CD14-positive monocyte (primary cell): ENCODE data around the gene CELA3B. TPM values are rescaled to one million over a fixed set of nuclear protein-coding genes. Genes with fewer than 3 reads are reported as not detected.
"Not testable (repeated sequence)": the region's sequence is repeated elsewhere in the genome, so short reads cannot be mapped to it uniquely, and the experiment has no call there.

ENCODE experiments used
- DNase-seq, 3 donors: peaks; one replicate each; pipeline ENCODE4 v3.0.0-alpha.2; 2011 to 2022
- H2AFZ ChIP-seq: 2 replicates; pipeline ENCODE4 v1.6.0; 2012; ENCODE audit warnings: mild to moderate bottlenecking, low read depth, low read length, inconsistent platforms; ENCODE audit not compliant: insufficient read depth, poor library complexity, severe bottlenecking
- H3K27ac ChIP-seq, 2 donors: 1 replicate in 1 of 2; 2 replicates in 1 of 2; pipeline ENCODE4 v1.5.1; 2012 to 2013; ENCODE audit warnings: low read length in 2 of 2, control low read depth in 1 of 2, inconsistent platforms in 1 of 2, low read depth in 1 of 2, mild to moderate bottlenecking in 1 of 2
- H3K27me3 ChIP-seq, 2 donors: one replicate each; pipeline versions ENCODE4 v1.6.0 to v1.6.1; 2011 to 2013; ENCODE audit warnings: low read length in 2 of 2; ENCODE audit not compliant: control insufficient read depth in 2 of 2, insufficient read depth in 2 of 2
- H3K36me3 ChIP-seq, 2 donors: replicated peaks in 1 of 2; 1 replicate in 1 of 2; 2 replicates in 1 of 2; pipeline versions ENCODE4 v1.5.1 to v1.6.1; 2012 to 2013; ENCODE audit warnings: low read length in 2 of 2, control low read depth in 1 of 2, inconsistent platforms in 1 of 2, mild to moderate bottlenecking in 1 of 2; ENCODE audit not compliant: insufficient read depth in 2 of 2, control insufficient read depth in 1 of 2
- H3K4me1 ChIP-seq, 2 donors: 1 replicate in 1 of 2; 2 replicates in 1 of 2; pipeline versions ENCODE4 v1.5.1 to v1.6.1; 2012 to 2013; ENCODE audit warnings: low read length in 2 of 2, control low read depth in 1 of 2, inconsistent platforms in 1 of 2, mild to moderate bottlenecking in 1 of 2, moderate library complexity in 1 of 2; ENCODE audit not compliant: insufficient read depth in 2 of 2, control insufficient read depth in 1 of 2
- H3K4me2 ChIP-seq: replicated peaks from 2 replicates; pipeline ENCODE3; 2012; ENCODE audit warnings: low read length, moderate library complexity, mild to moderate bottlenecking; ENCODE audit not compliant: poor library complexity, severe bottlenecking; ENCODE audit errors: extremely low read depth
- H3K4me3 ChIP-seq, 3 experiments: fragments of 200-600 bp in 1 of 3; sonication (generic) in 1 of 3; replicated peaks in 1 of 3; 1 replicate in 2 of 3; 2 replicates in 1 of 3; pipeline ENCODE4 v1.5.1; 2011 to 2013; ENCODE audit warnings: low read length in 3 of 3, mild to moderate bottlenecking in 3 of 3, control low read depth in 2 of 3, low read depth in 2 of 3, inconsistent platforms in 1 of 3, moderate library complexity in 1 of 3
- H3K79me2 ChIP-seq: 2 replicates; pipeline ENCODE4 v1.6.0; 2012; ENCODE audit warnings: mild to moderate bottlenecking, control low read depth, inconsistent platforms, low read length, moderate library complexity; ENCODE audit not compliant: insufficient read depth
- H3K9ac ChIP-seq: 2 replicates; pipeline ENCODE4 v1.6.0; 2017; ENCODE audit warnings: low read length, mild to moderate bottlenecking; ENCODE audit not compliant: insufficient read depth, poor library complexity, severe bottlenecking
- H3K9me3 ChIP-seq, 2 donors: replicated peaks in 1 of 2; 1 replicate in 1 of 2; 2 replicates in 1 of 2; pipeline versions ENCODE4 v1.5.1 to v1.6.1; 2012 to 2013; ENCODE audit warnings: low read length in 2 of 2, control low read depth in 1 of 2; ENCODE audit not compliant: control insufficient read depth in 1 of 2, insufficient read depth in 1 of 2
- H4K20me1 ChIP-seq: 2 replicates; pipeline ENCODE4 v1.6.0; 2012; ENCODE audit warnings: mild to moderate bottlenecking, low read length, control low read depth, moderate library complexity; ENCODE audit not compliant: insufficient read depth
- H3K27ac Mint-ChIP-seq, 7 donors: one replicate each; pipeline ENCODE4 v1.8.0; 2020; ENCODE audit warnings: mild to moderate bottlenecking in 7 of 7, mixed read lengths in 7 of 7, moderate library complexity in 6 of 7, inconsistent platforms in 2 of 7
- H3K27me3 Mint-ChIP-seq, 3 donors: one replicate each; pipeline ENCODE4 v1.8.0; 2021 to 2022; ENCODE audit warnings: low read depth in 3 of 3, mild to moderate bottlenecking in 3 of 3, mixed read lengths in 3 of 3, moderate library complexity in 3 of 3, inconsistent platforms in 1 of 3
- H3K36me3 Mint-ChIP-seq, 2 donors: one replicate each; pipeline ENCODE4 v1.8.0; 2020; ENCODE audit warnings: mixed read lengths in 2 of 2, inconsistent platforms in 1 of 2, mild to moderate bottlenecking in 1 of 2
- H3K4me1 Mint-ChIP-seq: one replicate; pipeline ENCODE4 v1.8.0; 2020; ENCODE audit warnings: mild to moderate bottlenecking, mixed read lengths
- H3K4me3 Mint-ChIP-seq, 2 donors: one replicate each; pipeline ENCODE4 v1.8.0; 2020; ENCODE audit warnings: mild to moderate bottlenecking in 2 of 2, mixed read lengths in 2 of 2, moderate library complexity in 1 of 2
- H3K9me3 Mint-ChIP-seq, 7 donors: one replicate each; pipeline ENCODE4 v1.8.0; 2020 to 2022; ENCODE audit warnings: mixed read lengths in 7 of 7, mild to moderate bottlenecking in 6 of 7, moderate library complexity in 6 of 7, inconsistent platforms in 2 of 7
- WGBS: methylation state at CpG from one replicate; pipeline ENCODE4 v1.1.5; 2013; ENCODE audit warnings: missing lambda C conversion rate; ENCODE audit not compliant: insufficient coverage; 5-methylcytosine and 5-hydroxymethylcytosine counted together
- intact Hi-C, 2 donors: fragments of 100-400 bp; cut with micrococcal nuclease; formaldehyde crosslinking; loops; one replicate each; pipeline versions ENCODE4 v1.15.0 to v1.15.1; 2023
- polyA plus RNA-seq, 3 donors: library from polyadenylated mRNA; depleted of rRNA in 1 of 3; unstranded in 2 of 3; stranded (reverse) in 1 of 3; fragments of 300-500 nt in 2 of 3; fragments of >200 nt in 1 of 3; fragmentation: Illumina TruSeq in 2 of 3; gene quantifications; 1 replicate in 2 of 3; 2 replicates in 1 of 3; pipeline ENCODE4 v1.2.3, GENCODE V29; 2012 to 2021

Gene CELA3B
- polyA plus RNA-seq, 3 donors: not detected

GRCh38 chr1:22007262-22007661, 30.4 kb downstream of the CELA3B start:
- H3K4me3 Mint-ChIP-seq, H3K27me3 Mint-ChIP-seq, H3K36me3 Mint-ChIP-seq, H3K27ac ChIP-seq, H3K9me3 Mint-ChIP-seq, H3K4me1 ChIP-seq, H3K4me1 Mint-ChIP-seq, intact Hi-C loops, H3K4me2 ChIP-seq, H2AFZ ChIP-seq, DNase-seq, H3K4me3 ChIP-seq, H3K36me3 ChIP-seq, H3K27ac Mint-ChIP-seq, H4K20me1 ChIP-seq, H3K9me3 ChIP-seq, H3K79me2 ChIP-seq, H3K27me3 ChIP-seq, H3K9ac ChIP-seq: not testable (repeated sequence)
- WGBS: 100% methylated on average over 3 of the region's 10 CpGs

- 100% methylated on average over 1 of the region's 11 CpGs for WGBS
- H3K27me3 Mint-ChIP-seq, H3K4me3 ChIP-seq, H3K4me3 Mint-ChIP-seq, H3K4me2 ChIP-seq, H3K27ac ChIP-seq, H3K4me1 Mint-ChIP-seq, H2AFZ ChIP-seq, H3K79me2 ChIP-seq, H3K9ac ChIP-seq, H3K9me3 ChIP-seq, DNase-seq, H3K27ac Mint-ChIP-seq, H3K36me3 ChIP-seq, H3K36me3 Mint-ChIP-seq, H4K20me1 ChIP-seq, H3K9me3 Mint-ChIP-seq, H3K27me3 ChIP-seq, H3K4me1 ChIP-seq: not testable (repeated sequence)
- intact Hi-C loops: loop anchor here in 1 of 2 donors (2.0 kb wide), 1 partner anchor 25 kb away; no protein-coding TSS in a partner anchor
Measured at GRCh38 chr1:22009566-22009965, 32.7 kb downstream of the CELA3B start.

- H3K79me2 ChIP-seq, H3K4me2 ChIP-seq, H3K4me3 Mint-ChIP-seq, H3K36me3 Mint-ChIP-seq, H3K27me3 Mint-ChIP-seq, H3K9me3 Mint-ChIP-seq, H3K9ac ChIP-seq, intact Hi-C loops, H3K9me3 ChIP-seq, H3K27ac ChIP-seq, H3K36me3 ChIP-seq, DNase-seq, H3K4me1 Mint-ChIP-seq, H3K4me1 ChIP-seq, H3K27me3 ChIP-seq, H3K4me3 ChIP-seq, H2AFZ ChIP-seq, H4K20me1 ChIP-seq: not testable (repeated sequence)
- peak overlapping the region in 1 of 7 donors; percentile 46 for H3K27ac Mint-ChIP-seq
- no CpG with 5 or more reads among the region's 4 CpGs for WGBS
Measured at GRCh38 chr1:22012752-22013151, 35.9 kb downstream of the CELA3B start.

GRCh38 chr1:22014575-22015206, 37.9 kb downstream of the CELA3B start:
- 94% methylated on average over 7 of the region's 13 CpGs for WGBS
- DNase-seq, H3K36me3 Mint-ChIP-seq, H3K27me3 Mint-ChIP-seq, H3K36me3 ChIP-seq, H3K9ac ChIP-seq, H3K27ac ChIP-seq, H3K27ac Mint-ChIP-seq, H2AFZ ChIP-seq, H3K9me3 Mint-ChIP-seq, H3K27me3 ChIP-seq, H3K4me3 Mint-ChIP-seq, H4K20me1 ChIP-seq, H3K4me3 ChIP-seq, H3K79me2 ChIP-seq, H3K9me3 ChIP-seq, H3K4me2 ChIP-seq, intact Hi-C loops: not testable (repeated sequence)
- H3K4me1 Mint-ChIP-seq: peaks cover 18% of the 10 kb centered on the region
- H3K4me1 ChIP-seq: peaks cover 15% of the 10 kb centered on the region in 2 donors
